T-helper 1 cell (primary cell): Measurements from ENCODE around the gene TMEM140.
"Not testable (repeated sequence)": the region's sequence is repeated elsewhere in the genome, so short reads cannot be mapped to it uniquely, and the experiment has no call there.

Source experiments
- DNase-seq, 5 donors: peaks; one replicate each; pipeline ENCODE4 v3.0.0-alpha.2; 2012 to 2020
- total RNA-seq, 4 donors: gene quantifications; one replicate each; lab custom pipeline; 2026; lab: John Stamatoyannopoulos, UW

TMEM140 gene
- total RNA-seq = 13.0 to 31.6 (median 26.4) reads per million in 4 donors

GRCh38 chr7:135147899-135148721 is at the start of gene TMEM140:
TSS of gene TMEM140 (plus strand) at chr7:135148072. CDS start at chr7:135164442, 16,370 bp downstream.
- DNase-seq = peak in 3 of 5 donors; percentile 33 to 88 (median 55)

DNA sequence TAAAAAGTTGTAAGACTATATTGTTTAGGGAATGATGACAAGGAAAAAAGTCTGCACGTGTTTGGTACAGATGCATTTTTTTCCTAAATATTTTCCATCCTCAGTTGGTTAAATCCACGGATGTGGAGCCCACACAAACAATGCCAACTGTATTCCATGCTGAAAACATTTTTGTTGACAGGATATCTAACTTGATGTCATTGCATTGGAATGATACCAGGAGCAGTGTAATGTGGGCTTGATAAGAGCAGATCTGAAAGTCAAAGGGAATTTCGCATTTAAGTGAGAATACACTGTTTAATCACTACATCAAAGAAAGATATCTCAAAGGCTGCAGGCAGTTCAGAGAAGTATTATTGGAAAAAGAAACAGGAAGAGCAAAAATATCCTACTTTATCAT is 49.5 kb upstream of the TMEM140 start:
- DNase-seq = no peak

DNA sequence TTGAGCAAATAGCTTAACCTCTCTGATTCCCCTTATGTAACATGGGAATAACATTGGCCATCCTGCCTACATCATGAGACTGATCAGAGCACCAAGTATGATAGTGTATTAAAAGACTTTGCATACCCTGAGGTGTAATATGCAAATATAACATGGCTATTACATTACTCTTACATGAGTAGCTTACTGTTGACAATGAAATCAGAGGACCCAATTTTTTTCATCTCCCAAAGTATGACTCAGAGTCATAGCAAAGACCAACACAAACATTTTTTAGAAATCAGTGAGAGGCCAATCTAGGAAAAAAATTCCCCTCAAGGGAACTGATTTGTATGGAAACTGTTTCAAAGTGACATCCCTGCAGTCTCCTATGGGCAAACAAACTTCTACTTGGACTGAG is 47.0 kb upstream of the TMEM140 start:
- no peak for DNase-seq

DNA sequence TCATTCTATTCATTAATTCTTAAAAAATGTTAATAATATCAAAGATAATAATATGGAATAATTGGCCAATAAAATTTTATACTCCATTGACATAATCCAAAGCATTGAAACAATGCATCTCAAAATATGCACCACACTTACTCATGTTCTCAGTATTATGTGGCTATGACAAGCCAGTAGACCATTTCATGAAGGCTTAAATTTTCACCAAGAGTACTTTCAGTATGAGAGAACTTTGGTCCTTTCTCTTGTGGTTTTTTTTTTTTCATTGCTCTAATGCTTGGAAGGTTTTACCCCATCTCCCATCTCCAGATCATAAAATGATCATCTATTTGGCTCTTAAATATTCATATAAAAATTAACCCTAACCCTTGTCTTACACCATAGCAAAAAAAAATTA is 45.5 kb upstream of the TMEM140 start:
- peak in 1 of 5 donors; percentile 5 for DNase-seq

- DNase-seq = no peak
Measured at GRCh38 chr7:135109562-135109961, 38.3 kb upstream of the TMEM140 start.

DNA sequence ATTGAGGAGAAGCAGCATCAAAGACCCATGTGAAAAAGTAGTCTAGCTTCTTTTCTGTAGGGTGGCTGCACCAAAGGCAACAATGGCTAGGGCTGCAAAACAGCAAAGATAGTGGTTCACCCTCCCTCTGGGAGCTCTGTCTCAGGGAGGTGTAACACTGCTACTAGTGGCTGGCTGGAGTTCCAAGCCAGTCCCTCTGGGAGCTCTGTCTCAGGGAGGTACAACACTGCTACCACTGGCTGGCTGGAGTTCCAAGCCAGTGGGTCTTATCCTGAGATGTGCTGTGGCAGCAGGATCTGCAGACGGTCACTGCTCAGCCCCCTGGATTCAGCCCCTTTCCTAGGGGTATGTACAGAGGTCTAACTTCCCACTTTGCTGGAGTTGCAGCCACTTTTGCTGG is 37.9 kb upstream of the TMEM140 start:
- no peak for DNase-seq

- no peak for DNase-seq
Measured at GRCh38 chr7:135111379-135111778, 36.5 kb upstream of the TMEM140 start.

DNA sequence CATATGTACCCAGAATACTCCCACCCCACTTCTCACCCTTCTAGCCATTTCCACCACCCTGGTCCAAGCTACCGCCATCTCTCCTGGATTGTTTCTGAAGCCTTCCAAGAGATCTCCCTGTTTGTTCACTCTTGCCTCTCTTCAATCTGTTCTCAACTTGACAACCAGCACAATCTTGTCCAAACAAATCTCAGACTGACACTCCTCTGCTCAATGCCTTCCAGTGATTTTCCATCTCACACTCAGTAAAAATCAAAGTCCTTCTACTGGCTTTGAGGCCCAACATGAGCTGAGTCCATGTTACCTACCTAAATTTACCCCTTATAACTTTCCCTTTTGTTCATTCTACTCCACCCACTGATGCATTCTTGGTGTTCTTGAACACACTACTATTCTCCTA is 33.2 kb upstream of the TMEM140 start:
- no peak for DNase-seq

- DNase-seq = no peak
Measured at GRCh38 chr7:135117096-135117495, 30.8 kb upstream of the TMEM140 start.

DNA sequence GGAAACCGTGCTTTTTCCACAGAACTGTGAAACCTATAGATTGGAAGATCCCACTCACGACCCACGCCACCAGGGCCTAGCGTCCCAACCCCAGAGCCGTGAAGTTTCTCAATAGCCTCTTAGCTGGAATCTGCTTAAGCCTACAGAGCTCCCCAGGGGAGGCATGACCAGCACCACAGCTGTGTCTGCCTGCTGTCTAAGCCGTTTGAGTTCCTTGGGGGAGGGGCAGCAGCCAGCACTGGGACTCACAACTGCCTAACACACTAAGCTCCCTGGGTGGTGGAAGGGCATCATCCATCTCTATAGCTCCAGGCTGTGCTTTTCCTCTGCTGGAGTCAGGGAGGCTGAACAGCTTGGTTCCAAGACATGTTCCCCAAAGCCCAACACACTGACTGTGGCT is 26.0 kb upstream of the TMEM140 start:
- no peak for DNase-seq

- not testable (repeated sequence) for DNase-seq
Measured at GRCh38 chr7:135124631-135125030, 23.2 kb upstream of the TMEM140 start.

GRCh38 chr7:135128931-135129330 is 18.9 kb upstream of the TMEM140 start:
- no peak for DNase-seq

DNA sequence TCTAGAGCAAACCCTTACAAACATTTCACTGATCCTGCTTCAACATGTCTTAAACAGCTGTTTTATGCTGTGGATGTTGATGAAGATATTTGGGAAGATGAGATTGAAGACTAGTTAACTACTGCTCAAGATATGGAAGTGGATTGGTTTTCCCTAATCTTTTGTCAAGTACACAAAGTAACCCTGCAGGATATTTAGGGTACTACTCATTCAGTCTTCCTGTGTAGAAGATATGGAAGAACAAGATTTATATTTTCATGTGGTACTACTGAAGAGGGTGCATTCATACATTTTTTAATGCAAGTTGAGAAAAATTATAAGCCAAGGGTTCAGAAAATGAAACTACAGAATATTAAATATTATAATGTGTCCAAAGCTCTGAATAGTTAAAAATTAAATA is 18.3 kb upstream of the TMEM140 start:
- no peak for DNase-seq

DNA sequence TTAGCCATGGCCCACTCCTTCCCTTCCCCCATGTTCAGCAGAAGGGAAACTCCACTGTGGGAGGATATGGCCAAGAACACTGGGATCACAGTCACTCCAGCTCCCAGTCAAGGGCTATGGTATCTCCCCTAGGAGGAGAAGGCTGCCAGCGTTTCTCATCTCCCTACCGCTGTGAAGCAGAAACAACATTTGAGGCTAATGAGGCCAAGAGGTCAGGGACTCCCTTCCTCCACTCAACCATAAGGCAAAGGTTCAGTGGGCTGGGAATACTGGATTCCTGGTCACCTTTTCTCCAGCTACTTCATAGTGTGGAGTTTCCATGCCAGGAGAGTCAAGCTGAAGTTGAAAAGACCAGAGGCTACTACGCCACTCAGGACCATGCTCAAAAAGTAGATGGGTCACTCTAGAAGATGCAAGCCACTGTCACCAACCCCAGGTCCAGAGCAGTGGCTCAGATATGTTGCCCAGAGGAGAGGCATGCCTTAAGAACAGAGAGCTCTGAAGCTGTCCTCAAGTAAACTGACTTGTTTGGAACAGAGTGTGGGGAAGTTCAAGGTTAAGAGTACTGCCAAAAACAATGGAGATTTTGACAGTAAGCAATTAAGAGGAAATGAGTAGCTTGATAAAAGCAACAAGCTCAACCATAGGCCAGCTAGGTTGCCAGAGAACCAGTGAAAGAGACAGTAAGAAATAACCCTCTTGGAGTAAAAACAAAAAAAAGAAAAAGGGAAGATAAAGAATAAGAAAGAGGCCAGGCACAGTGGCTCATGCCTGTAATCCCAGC is 3.8 kb upstream of the TMEM140 start:
- no peak for DNase-seq

DNA sequence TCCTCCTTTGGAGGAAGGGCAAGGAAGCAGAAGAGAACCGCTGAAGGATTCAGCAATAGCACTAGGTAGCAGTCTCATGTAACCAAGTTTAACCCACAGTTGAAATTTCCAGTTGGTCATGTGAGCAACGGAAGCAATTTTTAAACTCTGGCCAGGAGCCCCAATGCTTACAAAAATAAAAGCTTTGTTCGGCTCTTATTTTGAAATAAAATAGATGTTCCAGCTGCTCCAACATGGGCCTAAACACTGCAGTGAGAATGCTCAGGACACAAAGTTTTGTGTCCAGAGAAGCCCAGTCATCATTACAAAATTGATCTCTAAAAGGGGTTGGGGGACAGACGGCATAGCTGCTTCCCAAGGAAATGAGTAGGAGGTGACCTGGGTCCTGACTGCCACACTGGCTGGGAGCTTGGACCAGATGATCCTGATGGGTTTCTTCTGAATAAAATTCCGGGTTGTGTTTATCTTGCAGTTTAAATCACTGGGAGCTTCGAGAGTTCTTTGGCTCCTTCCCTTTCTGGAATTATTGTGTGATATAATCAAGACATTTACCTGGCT is 452 bp upstream of the TMEM140 start:
- peak in 1 of 5 donors; percentile 56 for DNase-seq

DNA sequence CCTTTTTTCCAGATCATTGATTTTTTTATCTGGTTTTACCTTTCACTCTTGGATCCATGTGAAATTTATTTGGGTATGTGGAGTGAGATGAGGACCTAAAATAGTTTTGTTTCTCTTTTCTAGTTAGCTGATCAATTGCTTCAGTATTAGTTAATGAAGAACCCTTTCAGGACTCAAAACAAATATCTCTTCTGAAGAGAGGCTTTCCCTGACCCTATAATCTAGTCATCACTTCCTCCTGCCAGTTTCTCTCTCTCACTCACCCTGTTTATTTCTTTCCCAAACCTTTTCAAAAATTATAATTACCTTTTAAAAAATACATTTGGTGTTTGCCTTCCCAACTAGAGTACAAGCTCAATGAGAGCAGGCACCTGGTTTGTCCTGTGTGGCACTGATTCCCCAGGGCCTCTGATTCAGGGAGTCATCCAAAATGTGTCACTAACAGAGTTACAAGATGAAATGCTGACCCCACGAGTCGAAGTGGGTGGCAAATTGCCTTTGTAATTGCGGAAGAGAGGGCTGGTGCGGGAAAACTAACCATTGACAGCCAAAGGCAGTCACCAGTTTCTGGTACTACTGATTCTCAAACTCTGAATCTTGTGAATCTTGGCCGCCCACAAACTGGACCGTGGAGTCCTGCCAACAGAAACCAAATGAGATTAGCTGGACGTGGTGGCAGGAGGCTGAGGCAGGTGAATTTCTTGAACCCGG is 2.4 kb downstream of the TMEM140 start:
- DNase-seq = no peak

DNA sequence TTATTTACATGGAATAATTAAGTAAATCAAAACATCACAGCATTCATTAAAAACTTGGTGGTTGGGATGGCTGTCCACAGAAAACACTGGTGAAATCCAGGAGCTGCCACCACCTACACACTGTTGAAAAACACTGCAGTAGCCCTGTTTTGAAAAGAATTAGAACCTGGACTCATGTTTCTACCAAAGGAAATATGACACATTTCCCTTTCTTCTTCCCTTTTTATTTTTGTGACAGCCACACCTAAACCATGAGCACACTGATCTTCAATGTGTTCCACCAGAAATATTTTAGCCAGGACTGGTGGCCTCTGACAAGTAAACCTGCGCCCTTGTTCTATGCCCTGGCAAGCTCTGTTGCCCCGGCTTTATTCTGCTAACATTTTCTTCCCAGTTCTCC is 3.3 kb downstream of the TMEM140 start:
- DNase-seq = no peak

DNA sequence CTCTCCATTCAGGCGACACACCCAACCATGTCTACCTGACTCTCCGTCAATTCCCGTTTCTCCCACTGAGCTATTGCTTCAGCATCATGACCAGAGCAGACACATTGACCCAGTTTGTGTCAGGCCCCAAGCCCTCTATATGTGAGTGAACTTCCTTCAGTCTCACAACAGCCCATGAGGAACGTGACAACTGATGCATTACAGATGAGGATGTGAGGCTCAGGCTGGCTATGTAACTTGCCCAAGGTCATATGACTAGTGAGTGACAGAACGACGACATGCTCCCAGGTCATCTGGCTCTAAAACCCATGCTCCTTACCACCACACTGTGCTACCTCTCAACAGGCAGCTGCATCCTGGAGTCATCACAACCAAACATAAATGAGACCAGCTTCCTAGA is 3.7 kb downstream of the TMEM140 start:
- DNase-seq = no peak

DNA sequence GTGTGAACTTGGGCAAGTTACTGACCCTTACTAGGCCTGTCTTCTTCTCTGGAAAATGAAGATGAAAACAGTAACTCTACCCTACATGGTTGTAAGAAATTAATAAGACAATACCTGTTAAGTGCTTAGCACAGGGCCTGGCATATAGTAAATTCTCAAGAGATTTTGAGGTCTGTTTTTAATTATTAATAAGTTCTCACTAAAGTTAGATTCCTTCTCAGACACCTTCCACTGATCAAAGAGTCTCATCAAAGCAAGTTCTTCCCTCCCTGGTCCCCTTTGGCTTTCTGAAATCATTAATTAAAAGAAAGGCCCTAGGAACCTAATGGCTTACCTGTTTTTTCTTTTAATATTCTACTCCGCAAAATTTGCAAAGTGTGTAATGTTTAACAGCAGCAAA is 4.6 kb downstream of the TMEM140 start:
- no peak for DNase-seq

- no peak for DNase-seq
Measured at GRCh38 chr7:135154734-135155133, 6.9 kb downstream of the TMEM140 start.

- no peak for DNase-seq
Measured at GRCh38 chr7:135156290-135156689, 8.4 kb downstream of the TMEM140 start.

- DNase-seq = no peak
Measured at GRCh38 chr7:135158141-135158655, 10.3 kb downstream of the TMEM140 start.

DNA sequence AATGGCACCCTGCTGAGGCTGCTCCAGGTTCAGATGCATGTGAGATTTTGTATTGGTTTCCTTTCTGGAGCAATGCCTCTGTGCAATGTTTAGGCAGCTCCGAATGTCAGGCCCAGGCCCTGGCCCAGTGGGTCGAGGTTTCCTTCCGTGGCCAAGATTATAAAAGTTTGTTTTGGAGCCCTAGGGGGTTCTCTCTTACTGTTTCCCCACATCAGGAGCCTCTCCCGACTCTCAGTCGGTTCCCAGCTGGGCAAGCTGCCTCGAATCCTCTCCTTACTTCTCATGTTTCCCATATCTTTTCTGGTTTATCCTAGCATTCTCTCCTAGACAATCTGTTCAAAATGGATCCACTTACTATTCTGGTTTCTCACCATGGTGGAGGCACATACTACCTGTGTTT is 11.0 kb downstream of the TMEM140 start:
- no peak for DNase-seq
